Measurements from ENCODE around the gene POP7.
"Not testable (repeated sequence)": the region's sequence is repeated elsewhere in the genome, so short reads cannot be mapped to it uniquely, and the experiment has no call there.

The POP7 gene

DNA sequence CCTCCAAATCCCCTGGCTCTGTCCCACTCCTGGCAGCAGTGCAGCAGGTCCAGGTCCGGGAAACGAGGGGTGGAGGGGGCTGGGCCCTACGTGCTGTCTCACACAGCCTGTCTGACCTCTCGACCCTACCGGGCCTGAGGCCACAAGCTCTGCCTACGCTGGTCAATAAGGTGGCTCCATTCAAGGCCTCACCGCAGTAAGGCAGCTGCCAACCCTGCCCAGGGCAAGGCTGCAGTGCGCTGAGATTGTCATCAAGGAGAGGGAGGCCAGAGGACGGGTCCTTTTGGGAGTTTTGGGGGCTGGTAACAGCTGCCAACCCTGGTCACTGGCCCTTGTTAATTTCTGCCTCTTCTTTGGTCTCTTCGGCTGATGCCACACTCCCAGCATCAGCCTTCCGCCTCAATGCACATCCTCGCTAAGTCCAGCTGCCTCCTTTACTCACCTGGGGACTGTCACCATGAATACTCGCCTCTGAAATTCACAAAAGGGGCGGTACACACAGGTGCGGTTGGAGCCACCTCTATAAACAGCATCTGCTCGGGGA, 17.9 kb downstream of the POP7 start:
- Histone ChIP-seq H3K9me3 (ENCODE audit: insufficient read depth, low read length) (no peaks in the 10 kb centered on the region), H3F3A (ENCODE audit: insufficient read depth) (no peaks in the 10 kb centered on the region), H3K4me2 (ENCODE audit: low read depth, low read length, poor library complexity, severe bottlenecking) (no peak overlapping the region), H3K79me2 (ENCODE audit: insufficient read depth, low read length) (no peaks in the 10 kb centered on the region), H3K4me3 (ENCODE audit: insufficient read depth, low read length, poor library complexity, severe bottlenecking) (no peak overlapping the region), H4K20me1 (ENCODE audit: low read depth, low read length) (no peaks in the 10 kb centered on the region), H2AFZ (ENCODE audit: low read depth, low read length, severe bottlenecking) (no peak overlapping the region), H3K9me2 (replicated peaks; ENCODE audit: insufficient read depth, low read length) (no peaks in the 10 kb centered on the region), H3K9ac (ENCODE audit: low read length) (no peak overlapping the region), H3K36me3 (ENCODE audit: low read length) (no peaks in the 10 kb centered on the region), H3K27ac (ENCODE audit: low read depth, low read length) (no peak overlapping the region), H3K27me3 (ENCODE audit: low read length) (no peaks in the 10 kb centered on the region)
- no peak for TF ChIP-seq EZH2phosphoT487 (conservative IDR thresholded peaks at IDR 0.05; ENCODE audit: low read length)
- TF ChIP-seq, protein P1, sequence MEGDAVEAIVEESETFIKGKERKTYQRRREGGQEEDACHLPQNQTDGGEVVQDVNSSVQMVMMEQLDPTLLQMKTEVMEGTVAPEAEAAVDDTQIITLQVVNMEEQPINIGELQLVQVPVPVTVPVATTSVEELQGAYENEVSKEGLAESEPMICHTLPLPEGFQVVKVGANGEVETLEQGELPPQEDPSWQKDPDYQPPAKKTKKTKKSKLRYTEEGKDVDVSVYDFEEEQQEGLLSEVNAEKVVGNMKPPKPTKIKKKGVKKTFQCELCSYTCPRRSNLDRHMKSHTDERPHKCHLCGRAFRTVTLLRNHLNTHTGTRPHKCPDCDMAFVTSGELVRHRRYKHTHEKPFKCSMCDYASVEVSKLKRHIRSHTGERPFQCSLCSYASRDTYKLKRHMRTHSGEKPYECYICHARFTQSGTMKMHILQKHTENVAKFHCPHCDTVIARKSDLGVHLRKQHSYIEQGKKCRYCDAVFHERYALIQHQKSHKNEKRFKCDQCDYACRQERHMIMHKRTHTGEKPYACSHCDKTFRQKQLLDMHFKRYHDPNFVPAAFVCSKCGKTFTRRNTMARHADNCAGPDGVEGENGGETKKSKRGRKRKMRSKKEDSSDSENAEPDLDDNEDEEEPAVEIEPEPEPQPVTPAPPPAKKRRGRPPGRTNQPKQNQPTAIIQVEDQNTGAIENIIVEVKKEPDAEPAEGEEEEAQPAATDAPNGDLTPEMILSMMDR (IDR thresholded peaks at IDR 0.05; ENCODE audit: insufficient read depth, low read length, poor library complexity, severe bottlenecking), result no peak

DNA sequence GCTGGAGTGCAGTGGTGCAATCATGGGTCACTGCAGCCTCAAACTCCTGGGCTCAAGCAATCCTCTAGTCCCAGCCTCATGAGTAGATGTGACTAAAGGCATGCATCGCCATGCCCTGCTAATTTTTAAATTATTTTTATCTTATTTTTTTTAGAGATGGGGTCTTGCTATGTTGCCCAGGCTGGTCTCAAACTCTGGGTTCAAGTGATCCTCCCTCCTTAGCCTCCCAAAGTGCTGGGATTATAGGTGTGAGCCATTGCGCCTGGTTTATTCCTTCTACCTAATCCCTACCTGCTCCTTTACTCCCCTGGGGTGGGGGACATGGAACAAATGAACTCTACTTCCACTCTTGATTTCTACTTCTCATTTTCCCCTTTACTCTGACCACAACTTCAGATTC, 18.4 kb downstream of the POP7 start:
- H3K79me2 ChIP-seq (ENCODE audit: insufficient read depth, low read length); H4K20me1 ChIP-seq (ENCODE audit: low read depth, low read length); H2AFZ ChIP-seq (ENCODE audit: low read depth, low read length, severe bottlenecking); H3K9ac ChIP-seq (ENCODE audit: low read length); H3K27me3 ChIP-seq (ENCODE audit: low read length); H3K9me3 ChIP-seq (ENCODE audit: insufficient read depth, low read length); H3K4me2 ChIP-seq (ENCODE audit: low read depth, low read length, poor library complexity, severe bottlenecking); H3K36me3 ChIP-seq (ENCODE audit: low read length); H3K9me2 ChIP-seq (replicated peaks; ENCODE audit: insufficient read depth, low read length); H3F3A ChIP-seq (ENCODE audit: insufficient read depth); H3K4me3 ChIP-seq (ENCODE audit: insufficient read depth, low read length, poor library complexity, severe bottlenecking); H3K27ac ChIP-seq (ENCODE audit: low read depth, low read length): not testable (repeated sequence)

DNA sequence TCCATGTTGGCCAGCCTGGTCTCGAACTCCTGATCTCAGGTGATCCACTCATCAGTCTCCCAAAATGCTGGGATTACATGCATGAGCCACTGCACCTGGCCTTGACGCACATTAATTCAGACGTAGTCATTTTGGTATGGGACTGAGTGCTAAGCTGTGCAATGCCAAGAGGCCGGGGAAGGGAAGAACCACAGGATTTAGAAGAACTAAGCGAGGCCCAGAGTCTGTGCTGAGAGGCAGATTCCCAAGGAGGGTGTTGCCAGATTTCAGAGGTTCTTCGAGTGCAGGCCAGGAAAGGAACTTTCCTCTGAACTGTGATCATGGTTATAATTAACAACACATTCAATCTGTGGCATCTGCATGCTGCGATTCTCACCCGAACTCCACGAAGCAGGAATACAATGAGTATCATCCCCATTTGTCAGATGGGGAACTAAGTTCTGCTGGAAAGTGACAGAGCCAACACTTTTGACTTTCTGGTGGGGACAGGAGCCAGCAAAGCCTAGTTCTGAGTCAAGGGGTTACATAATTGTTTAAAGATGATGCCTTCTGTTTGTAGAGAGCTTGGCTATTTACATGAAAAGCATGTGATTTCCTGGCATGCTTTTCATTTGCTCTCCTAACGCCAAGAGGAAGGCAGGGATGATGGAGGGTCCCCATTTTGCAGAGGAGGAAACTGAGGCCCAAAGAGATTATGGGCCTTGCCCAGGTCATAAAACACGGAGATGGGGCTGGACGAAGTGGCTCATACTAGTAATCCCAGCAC, 21.3 kb downstream of the POP7 start:
- Histone ChIP-seq H3K4me2 (ENCODE audit: low read depth, low read length, poor library complexity, severe bottlenecking) (no peak overlapping the region), H3K9ac (ENCODE audit: low read length) (no peak overlapping the region), H2AFZ (ENCODE audit: low read depth, low read length, severe bottlenecking) (no peak overlapping the region)

DNA sequence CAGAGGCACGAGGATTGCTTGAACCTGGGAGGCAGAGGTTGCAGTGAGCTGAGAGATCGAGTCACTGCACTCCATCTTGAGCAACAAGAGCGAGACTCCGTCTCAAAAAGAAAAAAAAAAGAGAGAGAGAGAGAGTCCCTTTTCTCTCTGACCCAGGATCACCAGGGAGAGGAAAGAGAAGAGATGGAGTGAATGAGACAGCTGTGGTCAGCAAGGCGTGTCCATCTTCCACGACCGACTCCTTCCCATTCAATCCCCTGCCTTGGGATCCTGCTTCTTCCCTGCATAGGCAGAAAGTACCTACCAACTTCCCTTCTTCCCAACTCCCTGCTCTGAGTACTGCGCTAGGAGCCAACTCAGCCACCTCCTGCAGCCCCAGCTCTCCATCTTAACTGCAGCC, 22.3 kb downstream of the POP7 start:
- TF ChIP-seq, protein P1 (IDR thresholded peaks at IDR 0.05; ENCODE audit: insufficient read depth, low read length, poor library complexity, severe bottlenecking), result no peak
- TF ChIP-seq EZH2phosphoT487 (conservative IDR thresholded peaks at IDR 0.05; ENCODE audit: low read length), result no peak
- Histone ChIP-seq H3K36me3 (ENCODE audit: low read length) (no peaks in the 10 kb centered on the region), H3K9ac (ENCODE audit: low read length) (no peak overlapping the region)

More for the DNA sequence above, 21.3 kb downstream of the POP7 start:
- no peak overlapping the region for H3K27ac ChIP-seq (ENCODE audit: low read depth, low read length)
- H3F3A ChIP-seq (ENCODE audit: insufficient read depth), result no peaks in the 10 kb centered on the region
- no peak for TF ChIP-seq EZH2phosphoT487 (conservative IDR thresholded peaks at IDR 0.05; ENCODE audit: low read length)
- TF ChIP-seq, protein P1 (IDR thresholded peaks at IDR 0.05; ENCODE audit: insufficient read depth, low read length, poor library complexity, severe bottlenecking), result no peak
- H3K9me2 ChIP-seq (replicated peaks; ENCODE audit: insufficient read depth, low read length), result no peaks in the 10 kb centered on the region
- no peaks in the 10 kb centered on the region for H3K9me3 ChIP-seq (ENCODE audit: insufficient read depth, low read length)
- no peaks in the 10 kb centered on the region for H3K36me3 ChIP-seq (ENCODE audit: low read length)
- no peaks in the 10 kb centered on the region for H3K79me2 ChIP-seq (ENCODE audit: insufficient read depth, low read length)
- H3K27me3 ChIP-seq (ENCODE audit: low read length), result no peaks in the 10 kb centered on the region
- H3K4me3 ChIP-seq (ENCODE audit: insufficient read depth, low read length, poor library complexity, severe bottlenecking), result no peak overlapping the region
- H4K20me1 ChIP-seq (ENCODE audit: low read depth, low read length), result no peaks in the 10 kb centered on the region

More for the DNA sequence above, 22.3 kb downstream of the POP7 start:
- Histone ChIP-seq H2AFZ (ENCODE audit: low read depth, low read length, severe bottlenecking) (no peak overlapping the region), H3K4me2 (ENCODE audit: low read depth, low read length, poor library complexity, severe bottlenecking) (no peak overlapping the region), H3K79me2 (ENCODE audit: insufficient read depth, low read length) (no peaks in the 10 kb centered on the region), H3K9me2 (replicated peaks; ENCODE audit: insufficient read depth, low read length) (no peaks in the 10 kb centered on the region), H3K9me3 (ENCODE audit: insufficient read depth, low read length) (no peaks in the 10 kb centered on the region), H3K27me3 (ENCODE audit: low read length) (no peaks in the 10 kb centered on the region), H3F3A (ENCODE audit: insufficient read depth) (no peaks in the 10 kb centered on the region), H3K4me3 (ENCODE audit: insufficient read depth, low read length, poor library complexity, severe bottlenecking) (no peak overlapping the region), H3K27ac (ENCODE audit: low read depth, low read length) (no peak overlapping the region), H4K20me1 (ENCODE audit: low read depth, low read length) (no peaks in the 10 kb centered on the region)
